Prostate gland (tissue), 2 donors: ENCODE results near the gene LDAF1.

Experiments
- POLR2A ChIP-seq: fragments of 450-650 bp; IDR thresholded peaks from one replicate; pipeline ENCODE4 v1.6.1; 2016; ENCODE audit warnings: antibody characterized with exemption, mild to moderate bottlenecking
- TF ChIP-seq, protein P1 (sequence below), 4 experiments: fragments of 200-600 bp in 2 of 4; fragments of 450-650 bp in 2 of 4; sonication (generic) in 2 of 4; IDR thresholded peaks; 1 replicate in 3 of 4; 2 replicates in 1 of 4; pipeline ENCODE4 v1.5.1; 2016 to 2019; ENCODE audit warnings: antibody characterized with exemption in 4 of 4, mild to moderate bottlenecking in 2 of 4, moderate library complexity in 2 of 4

DNA sequence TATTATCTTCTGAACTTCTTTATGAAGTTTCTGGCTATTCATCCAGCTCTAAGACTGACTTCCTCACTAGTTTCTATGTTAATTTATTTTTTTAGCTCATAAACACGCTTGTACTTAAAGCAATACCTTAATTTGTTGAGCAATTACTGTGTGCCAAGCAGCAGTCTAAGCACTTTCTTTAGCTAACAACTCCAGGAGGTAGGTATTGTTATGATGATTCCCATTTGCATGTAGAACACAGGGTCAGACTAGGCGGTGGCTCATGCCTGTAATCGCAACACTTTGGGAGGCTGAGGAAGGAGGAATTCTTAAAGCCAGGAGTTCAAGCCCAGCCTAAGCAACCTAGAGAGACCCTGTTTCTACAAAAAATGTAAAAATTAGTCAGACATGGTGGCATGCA, 27.7 kb upstream of the LDAF1 start:
- TF ChIP-seq, protein P1, sequence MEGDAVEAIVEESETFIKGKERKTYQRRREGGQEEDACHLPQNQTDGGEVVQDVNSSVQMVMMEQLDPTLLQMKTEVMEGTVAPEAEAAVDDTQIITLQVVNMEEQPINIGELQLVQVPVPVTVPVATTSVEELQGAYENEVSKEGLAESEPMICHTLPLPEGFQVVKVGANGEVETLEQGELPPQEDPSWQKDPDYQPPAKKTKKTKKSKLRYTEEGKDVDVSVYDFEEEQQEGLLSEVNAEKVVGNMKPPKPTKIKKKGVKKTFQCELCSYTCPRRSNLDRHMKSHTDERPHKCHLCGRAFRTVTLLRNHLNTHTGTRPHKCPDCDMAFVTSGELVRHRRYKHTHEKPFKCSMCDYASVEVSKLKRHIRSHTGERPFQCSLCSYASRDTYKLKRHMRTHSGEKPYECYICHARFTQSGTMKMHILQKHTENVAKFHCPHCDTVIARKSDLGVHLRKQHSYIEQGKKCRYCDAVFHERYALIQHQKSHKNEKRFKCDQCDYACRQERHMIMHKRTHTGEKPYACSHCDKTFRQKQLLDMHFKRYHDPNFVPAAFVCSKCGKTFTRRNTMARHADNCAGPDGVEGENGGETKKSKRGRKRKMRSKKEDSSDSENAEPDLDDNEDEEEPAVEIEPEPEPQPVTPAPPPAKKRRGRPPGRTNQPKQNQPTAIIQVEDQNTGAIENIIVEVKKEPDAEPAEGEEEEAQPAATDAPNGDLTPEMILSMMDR (IDR thresholded peaks at IDR 0.05) = no peak
- no peak for TF ChIP-seq POLR2A
